Measurements from ENCODE around the gene PRDM15. TPM values are rescaled to one million over a fixed set of nuclear protein-coding genes. Genes with fewer than 3 reads are reported as not detected.

Gene PRDM15
- total RNA-seq, 1 experiment from 2014 or later, result 9.9 TPM

- Histone ChIP-seq H2BK120ac (ENCODE audit: low read depth, low read length, poor library complexity, severe bottlenecking) (no peak overlapping the region), H4K8ac (replicated peaks; ENCODE audit: insufficient read length, low read depth, low read length) (no peak overlapping the region), H3K79me2 (ENCODE audit: insufficient read depth, low read length) (no peaks in the 10 kb centered on the region), H3K18ac (ENCODE audit: insufficient read length, low read depth, low read length) (no peak overlapping the region), H2BK15ac (ENCODE audit: low read depth, low read length) (no peak overlapping the region), H3T11ph (ENCODE audit: low read length) (no peak overlapping the region), H3K56ac (ENCODE audit: insufficient read length, low read depth, low read length) (no peak overlapping the region), H2BK12ac (ENCODE audit: insufficient read length, low read depth, low read length) (no peak overlapping the region), H3K27ac (ENCODE audit: insufficient read length, low read depth, low read length) (no peak overlapping the region), H2BK20ac (ENCODE audit: low read depth, low read length, poor library complexity, severe bottlenecking) (no peak overlapping the region), H3K23ac (ENCODE audit: insufficient read length, low read depth, low read length) (no peak overlapping the region), H3K4me1 (ENCODE audit: insufficient read depth, low read length) (no peaks in the 10 kb centered on the region), H3K9me3 (ENCODE audit: control insufficient read depth, low read depth, low read length) (no peaks in the 10 kb centered on the region), H3K14ac (ENCODE audit: insufficient read depth, low read length) (no peak overlapping the region), H3K4me2 (ENCODE audit: insufficient read depth, insufficient read length, low read length) (no peak overlapping the region), H4K5ac (ENCODE audit: insufficient read length, low read depth, low read length) (no peak overlapping the region), H3K27me3 (ENCODE audit: insufficient read depth, low read length) (no peaks in the 10 kb centered on the region), H3K79me1 (ENCODE audit: insufficient read depth, low read depth, low read length, poor library complexity, severe bottlenecking) (no peaks in the 10 kb centered on the region), H2AK5ac (ENCODE audit: insufficient read length, low read length) (no peak overlapping the region), H3K9ac (ENCODE audit: extremely low read depth, insufficient read length, low read length) (no peak overlapping the region), H4K20me1 (ENCODE audit: control insufficient read depth, insufficient read depth, insufficient read length) (no peaks in the 10 kb centered on the region), H4K91ac (ENCODE audit: insufficient read length, low read depth, low read length) (no peak overlapping the region), H3K23me2 (ENCODE audit: insufficient read length, low read depth, low read length, poor library complexity, severe bottlenecking) (no peaks in the 10 kb centered on the region), H3K4ac (ENCODE audit: low read depth, low read length) (no peak overlapping the region), H2BK5ac (ENCODE audit: insufficient read length, low read length) (no peak overlapping the region), H2AFZ (ENCODE audit: low read length) (no peak overlapping the region)
- Mint-ChIP-seq H3K27ac (no peak overlapping the region; a peak in 1 of 7 replicates), H3K27me3 (ENCODE audit: low read depth) (no peaks in the 10 kb centered on the region), H3K9me3 (no peaks in the 10 kb centered on the region; a peak in 1 of 5 replicates), H3K4me1 (peaks cover 0 to 11% of the 10 kb centered on the region in 2 experiments; a peak in 2 of 4 replicates), H3K36me3 (ENCODE audit: insufficient read depth in 1 of 3, low read depth in 3 of 3) (peaks cover 6 to 20% (median 15%) of the 10 kb centered on the region in 3 experiments; a peak in 5 of 7 replicates), H3K4me3 (no peak overlapping the region)
- TF ChIP-seq CTCF (conservative IDR thresholded peaks at IDR 0.05), result no peak
- no peak for DNase-seq
- no CpG with 5 or more reads among the region's 15 CpGs for WGBS (ENCODE audit: extremely low coverage, insufficient read length, low lambda C conversion rate)
Measured at GRCh38 chr21:41919666-41920398, 40.7 kb upstream of the PRDM15 start.

Measured in H9 (cell line).